NCI-H2227 (cell line): Measurements from ENCODE around the gene LLGL2.
"Not testable (repeated sequence)": the region's sequence is repeated elsewhere in the genome, so short reads cannot be mapped to it uniquely, and the experiment has no call there.

Experiments used
- DNase-seq: peaks from one replicate; lab custom pipeline; 2025; ENCODE audit not compliant: unreplicated experiment; lab: John Stamatoyannopoulos, UW

LLGL2 gene

GRCh38 chr17:75589012-75589918 is 63.8 kb downstream of the LLGL2 start:
- DNase-seq: peak; percentile 94

- peak; percentile 28 for DNase-seq
Measured at GRCh38 chr17:75589919-75590303, 64.4 kb downstream of the LLGL2 start.

GRCh38 chr17:75590314-75590761 is 64.8 kb downstream of the LLGL2 start:
- DNase-seq: no peak

- DNase-seq: no peak
Measured at GRCh38 chr17:75590849-75591721, 65.6 kb downstream of the LLGL2 start.

GRCh38 chr17:75591722-75592302 is 66.3 kb downstream of the LLGL2 start:
- DNase-seq: no peak

GRCh38 chr17:75592348-75593020 is 67.0 kb downstream of the LLGL2 start:
- no peak for DNase-seq

GRCh38 chr17:75593430-75593829 is 67.9 kb downstream of the LLGL2 start:
- not testable (repeated sequence) for DNase-seq

- DNase-seq: no peak
Measured at GRCh38 chr17:75594499-75595283, 69.2 kb downstream of the LLGL2 start.

- no peak for DNase-seq
Measured at GRCh38 chr17:75595284-75595919, 69.9 kb downstream of the LLGL2 start.

- no peak for DNase-seq
Measured at GRCh38 chr17:75595920-75596313, 70.4 kb downstream of the LLGL2 start.

- DNase-seq: no peak
Measured at GRCh38 chr17:75596320-75597087, 71.0 kb downstream of the LLGL2 start.

GRCh38 chr17:75601057-75601987 is 75.8 kb downstream of the LLGL2 start:
- peak; percentile 21 for DNase-seq

GRCh38 chr17:75602644-75603043 is 77.1 kb downstream of the LLGL2 start:
- no peak for DNase-seq

- no peak for DNase-seq
Measured at GRCh38 chr17:75603123-75603522, 77.6 kb downstream of the LLGL2 start.

GRCh38 chr17:75604034-75604695 is 78.7 kb downstream of the LLGL2 start:
- no peak for DNase-seq

GRCh38 chr17:75605790-75606189 is 80.3 kb downstream of the LLGL2 start:
- no peak for DNase-seq

- no peak for DNase-seq
Measured at GRCh38 chr17:75607086-75607485, 81.6 kb downstream of the LLGL2 start.
